Uterus (tissue), 4 donors: ENCODE results near the gene CD27. TPM values are rescaled to one million over a fixed set of nuclear protein-coding genes. Genes with fewer than 3 reads are reported as not detected.
A peak's percentile ranks its signal among the peaks of the same experiment; 100 is the strongest.
"Not testable (repeated sequence)": the region's sequence is repeated elsewhere in the genome, so short reads cannot be mapped to it uniquely, and the experiment has no call there.

Experiments
- DNase-seq, 2 donors: peaks; one replicate each; pipeline ENCODE4 v3.0.0-alpha.2; 2019 to 2020
- H3K27ac ChIP-seq, 2 donors: fragments of 200-600 bp; sonication (generic); 1 replicate in 1 of 2; 2 replicates in 1 of 2; pipeline ENCODE4 v1.5.1; 2016 to 2018
- H3K27me3 ChIP-seq, 2 donors: fragments of 200-600 bp; sonication (generic); one replicate each; pipeline ENCODE4 v1.5.1; 2018 to 2019; ENCODE audit warnings: control low read depth in 1 of 2
- H3K36me3 ChIP-seq, 2 donors: fragments of 200-600 bp; sonication (generic); one replicate each; pipeline ENCODE4 v1.5.1; 2019; ENCODE audit warnings: control low read depth in 1 of 2
- H3K4me1 ChIP-seq, 2 donors: fragments of 200-600 bp; sonication (generic); one replicate each; pipeline ENCODE4 v1.5.1; 2018 to 2019; ENCODE audit warnings: control low read depth in 1 of 2
- H3K4me3 ChIP-seq, 2 donors: fragments of 200-600 bp; sonication (generic); 1 replicate in 1 of 2; 2 replicates in 1 of 2; pipeline ENCODE4 v1.5.1; 2018 to 2019; ENCODE audit warnings: mild to moderate bottlenecking in 1 of 2
- H3K9me3 ChIP-seq, 2 donors: fragments of 200-600 bp; sonication (generic); one replicate each; pipeline ENCODE4 v1.5.1; 2019; ENCODE audit warnings: control low read depth in 1 of 2
- POLR2A ChIP-seq, 2 donors: fragments of 450-650 bp; IDR thresholded peaks; one replicate each; pipeline ENCODE4 v1.6.1; 2016; ENCODE audit warnings: antibody characterized with exemption in 2 of 2, mild to moderate bottlenecking in 1 of 2, moderate library complexity in 1 of 2
- intact Hi-C: fragments of 100-400 bp; cut with DNase I; formaldehyde crosslinking; loops from one replicate; pipeline ENCODE4 v1.15.1; 2023; ENCODE audit warnings: low total_unique reads
- total RNA-seq, 4 donors: library from RNA; depleted of rRNA in 3 of 4; stranded (reverse); fragments of >200 nt in 3 of 4; gene quantifications; one replicate each; pipeline versions ENCODE4 v1.1.0 to v1.2.4, GENCODE V29; 2014 to 2023
- TF ChIP-seq, protein P1 (sequence below), 4 experiments: fragments of 200-600 bp in 2 of 4; fragments of 450-650 bp in 2 of 4; sonication (generic) in 2 of 4; IDR thresholded peaks; one replicate each; pipeline ENCODE4 v1.5.1; 2016 to 2019; ENCODE audit warnings: antibody characterized with exemption in 4 of 4, mild to moderate bottlenecking in 2 of 4, moderate library complexity in 1 of 4
- donor health status: DM: yes; HTN: yes; CAD: no.

Gene CD27
- total RNA-seq, 4 donors from 2014 or later, result 0.35 to 1.4 TPM; not detected in 2

DNA sequence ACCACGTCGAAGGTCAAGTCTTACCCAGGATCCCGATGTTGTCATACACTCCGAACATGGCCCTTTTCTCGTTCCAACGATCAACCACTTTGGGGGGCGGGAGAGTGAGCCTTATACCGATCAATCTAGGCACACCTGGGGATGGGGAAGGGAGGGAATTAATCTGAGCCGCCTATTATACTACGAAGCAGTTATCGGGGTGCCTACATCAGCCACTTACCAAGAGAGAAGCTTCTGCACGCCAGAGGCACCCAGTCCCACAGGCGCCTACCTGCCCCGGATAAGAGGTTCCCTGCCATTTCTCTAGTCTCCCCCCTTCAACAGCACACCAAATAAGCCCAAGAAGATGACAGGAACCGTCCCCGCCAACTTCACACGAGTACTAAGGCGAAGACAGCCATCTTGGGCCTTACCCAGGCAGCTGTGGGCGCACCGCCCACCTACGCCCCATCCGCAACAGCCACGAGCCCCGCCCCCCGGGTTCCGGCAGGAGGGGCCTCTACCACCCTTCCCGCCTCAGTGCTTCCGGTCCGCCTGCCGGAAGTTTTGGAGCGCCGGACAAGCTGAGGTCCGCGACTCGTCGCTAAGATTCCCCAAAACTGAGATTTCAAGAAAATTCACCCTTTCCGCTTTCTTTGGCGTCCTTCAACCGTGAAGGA, 48.2 kb downstream of the CD27 start, which contains the start of gene MRPL51:
TSS of gene MRPL51 (minus strand) at position 425 of the 659 bp plus-strand sequence. CDS start at position 299, 126 bp downstream.
- peak within 1 kb of the TSS; percentile 94 to 95 for H3K27ac ChIP-seq
- H3K4me3 ChIP-seq, result peak within 1 kb of the TSS; percentile 68 to 70
- no peaks in the 10 kb centered on the region for H3K9me3 ChIP-seq
- peaks cover 5 to 14% of the 10 kb centered on the region in 2 donors for H3K4me1 ChIP-seq
- H3K36me3 ChIP-seq, result no peaks in the 10 kb centered on the region
- peak; percentile 68 to 69 for TF ChIP-seq POLR2A (IDR thresholded peaks at IDR 0.05)
- TF ChIP-seq, protein P1, sequence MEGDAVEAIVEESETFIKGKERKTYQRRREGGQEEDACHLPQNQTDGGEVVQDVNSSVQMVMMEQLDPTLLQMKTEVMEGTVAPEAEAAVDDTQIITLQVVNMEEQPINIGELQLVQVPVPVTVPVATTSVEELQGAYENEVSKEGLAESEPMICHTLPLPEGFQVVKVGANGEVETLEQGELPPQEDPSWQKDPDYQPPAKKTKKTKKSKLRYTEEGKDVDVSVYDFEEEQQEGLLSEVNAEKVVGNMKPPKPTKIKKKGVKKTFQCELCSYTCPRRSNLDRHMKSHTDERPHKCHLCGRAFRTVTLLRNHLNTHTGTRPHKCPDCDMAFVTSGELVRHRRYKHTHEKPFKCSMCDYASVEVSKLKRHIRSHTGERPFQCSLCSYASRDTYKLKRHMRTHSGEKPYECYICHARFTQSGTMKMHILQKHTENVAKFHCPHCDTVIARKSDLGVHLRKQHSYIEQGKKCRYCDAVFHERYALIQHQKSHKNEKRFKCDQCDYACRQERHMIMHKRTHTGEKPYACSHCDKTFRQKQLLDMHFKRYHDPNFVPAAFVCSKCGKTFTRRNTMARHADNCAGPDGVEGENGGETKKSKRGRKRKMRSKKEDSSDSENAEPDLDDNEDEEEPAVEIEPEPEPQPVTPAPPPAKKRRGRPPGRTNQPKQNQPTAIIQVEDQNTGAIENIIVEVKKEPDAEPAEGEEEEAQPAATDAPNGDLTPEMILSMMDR (IDR thresholded peaks at IDR 0.05), result no peak
- peak; percentile 94 to 95 for DNase-seq
- H3K27me3 ChIP-seq, result no peaks in the 10 kb centered on the region
- intact Hi-C loops, result no loop called here

DNA sequence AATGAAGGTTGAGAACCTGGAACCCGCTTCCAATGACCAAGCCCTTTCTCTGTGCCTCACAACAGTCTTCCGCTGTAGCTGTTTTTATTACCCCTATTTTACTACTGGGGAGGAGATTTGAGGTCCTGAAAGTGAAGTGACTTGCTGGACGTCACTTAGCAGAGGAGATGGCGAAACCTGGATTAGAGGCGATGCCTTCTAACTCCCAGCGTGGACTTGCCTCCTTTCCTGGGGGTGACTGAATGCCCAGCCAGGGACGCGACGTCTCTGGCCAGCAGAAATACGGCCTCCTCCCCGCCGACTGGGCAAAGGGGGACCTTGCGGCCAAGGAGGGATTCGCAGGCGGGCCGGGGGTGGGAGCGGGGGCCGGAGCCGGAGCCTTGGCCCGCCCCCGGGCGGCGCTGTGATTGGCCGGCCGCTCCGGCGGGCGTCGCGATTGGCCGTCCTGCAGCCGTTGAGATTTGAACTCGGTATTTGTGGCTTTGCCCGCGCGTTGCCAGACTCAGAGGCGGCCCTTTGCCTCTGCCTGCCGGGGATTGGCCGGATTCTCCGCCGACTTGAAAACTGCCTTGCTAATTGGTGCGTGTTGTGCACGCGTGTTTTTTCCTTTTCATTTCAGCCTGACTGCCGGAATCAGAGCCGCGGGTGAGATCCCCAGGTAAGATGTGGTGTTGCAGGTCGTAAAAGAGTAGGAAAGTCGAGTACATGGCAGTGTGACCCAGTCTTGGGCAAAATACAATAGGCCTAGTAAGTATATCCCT, 48.9 kb downstream of the CD27 start, which contains the start of gene NCAPD2:
TSS of gene NCAPD2 (plus strand) at position 606 of the 761 bp plus-strand sequence. CDS start 997 bp downstream, outside the sequence.
- Histone ChIP-seq H3K27ac (peak within 1 kb of the TSS; percentile 94 to 95), H3K27me3 (no peaks in the 10 kb centered on the region), H3K4me3 (peak within 1 kb of the TSS; percentile 68 to 70), H3K4me1 (peaks cover 5 to 14% of the 10 kb centered on the region in 2 donors), H3K9me3 (no peaks in the 10 kb centered on the region), H3K36me3 (no peaks in the 10 kb centered on the region)
- TF ChIP-seq, protein P1 (IDR thresholded peaks at IDR 0.05), result peak in 3 of 4 experiments; percentile 37 to 73 (median 37)
- TF ChIP-seq POLR2A (IDR thresholded peaks at IDR 0.05), result peak in 1 of 2 donors; percentile 35
- intact Hi-C loops, result no loop called here
- peak; percentile 92 to 93 for DNase-seq

DNA sequence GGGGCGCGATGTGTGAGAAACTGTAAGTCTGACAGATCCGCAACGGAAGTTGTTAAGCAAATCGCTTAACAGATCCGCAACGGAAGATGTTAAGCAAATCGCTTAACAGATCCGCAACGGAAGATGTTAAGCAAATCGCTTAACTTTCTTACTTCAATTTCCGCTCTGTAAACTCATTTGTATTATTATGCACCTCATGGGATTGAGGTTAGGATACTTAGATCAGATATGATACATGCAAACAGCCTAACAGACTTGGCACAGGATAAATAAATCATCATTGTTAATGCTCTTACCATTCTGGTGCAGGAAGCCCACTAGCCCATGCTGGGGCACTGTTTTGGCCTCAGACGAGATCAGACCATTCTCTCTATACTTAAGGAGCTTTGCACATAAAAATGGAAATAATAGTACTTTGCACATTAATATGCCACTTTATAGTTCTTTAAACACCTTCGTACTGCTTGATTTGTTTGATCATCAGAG, 49.5 kb downstream of the CD27 start:
- intact Hi-C loops, result no loop called here
- Histone ChIP-seq H3K4me3 (peak overlapping the region; percentile 68 to 70), H3K36me3 (no peaks in the 10 kb centered on the region)

DNA sequence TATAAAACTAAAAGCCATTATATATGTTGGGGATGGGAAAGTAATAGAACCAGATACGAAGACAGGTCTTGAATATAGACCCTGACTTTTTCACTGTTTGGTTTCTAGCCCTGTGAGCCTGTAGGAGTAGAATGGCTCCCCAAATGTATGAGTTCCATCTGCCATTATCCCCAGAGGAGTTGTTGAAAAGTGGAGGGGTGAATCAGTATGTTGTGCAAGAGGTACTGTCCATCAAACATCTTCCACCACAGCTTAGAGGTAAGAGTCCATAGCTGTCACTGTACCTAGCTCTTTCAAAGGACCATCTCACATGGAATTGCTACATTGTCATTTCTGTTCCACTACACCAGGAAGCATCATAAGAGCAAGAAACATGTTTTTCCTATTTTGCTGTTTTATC, 50.2 kb downstream of the CD27 start:
- Histone ChIP-seq H3K9me3 (no peaks in the 10 kb centered on the region), H3K27me3 (no peaks in the 10 kb centered on the region), H3K36me3 (no peaks in the 10 kb centered on the region), H3K4me3 (no peak overlapping the region), H3K4me1 (peaks cover 5 to 14% of the 10 kb centered on the region in 2 donors), H3K27ac (no peak overlapping the region)
- TF ChIP-seq, protein P1 (IDR thresholded peaks at IDR 0.05), result no peak
- no peak for TF ChIP-seq POLR2A (IDR thresholded peaks at IDR 0.05)
- DNase-seq, result no peak
- intact Hi-C loops, result no loop called here

More for the DNA sequence above, 49.5 kb downstream of the CD27 start:
- no peaks in the 10 kb centered on the region for H3K9me3 ChIP-seq
- H3K27ac ChIP-seq, result peak overlapping the region; percentile 94 to 95
- TF ChIP-seq, protein P1 (IDR thresholded peaks at IDR 0.05), result no peak
- no peak for TF ChIP-seq POLR2A (IDR thresholded peaks at IDR 0.05)
- H3K4me1 ChIP-seq, result peaks cover 5 to 14% of the 10 kb centered on the region in 2 donors
- DNase-seq, result no peak
- H3K27me3 ChIP-seq, result no peaks in the 10 kb centered on the region

DNA sequence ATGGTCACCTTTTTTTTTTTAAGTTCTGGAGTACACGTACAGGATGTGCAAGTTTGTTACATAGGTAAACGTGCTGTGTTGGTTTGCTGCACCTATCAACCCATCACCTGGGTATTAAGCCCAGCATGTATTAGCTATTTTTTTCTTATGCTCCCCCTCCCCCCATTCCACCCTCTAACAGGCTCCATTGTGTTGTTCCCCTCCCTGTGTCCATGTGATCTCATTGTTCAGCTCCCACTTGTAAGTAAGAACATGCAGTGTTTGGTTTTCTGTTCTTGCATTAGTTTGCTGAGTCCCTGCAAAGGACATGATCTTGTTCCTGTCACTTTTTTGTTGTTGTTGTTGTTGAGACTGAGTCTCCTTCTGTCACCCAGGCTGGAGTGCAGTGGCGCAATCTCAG, 52.5 kb downstream of the CD27 start:
- peaks cover 5 to 14% of the 10 kb centered on the region in 2 donors for H3K4me1 ChIP-seq
- intact Hi-C loops, result not testable (repeated sequence)

More for the DNA sequence above, 52.5 kb downstream of the CD27 start:
- H3K9me3 ChIP-seq, DNase-seq, H3K4me3 ChIP-seq, H3K27me3 ChIP-seq, H3K27ac ChIP-seq, H3K36me3 ChIP-seq: not testable (repeated sequence)
